Type B pancreatic cell (in vitro differentiated cells): Measurements from ENCODE around the gene ZNF530. TPM values are rescaled to one million over a fixed set of nuclear protein-coding genes. Genes with fewer than 3 reads are reported as not detected.
A peak's percentile ranks its signal among the peaks of the same experiment; 100 is the strongest.

Source experiments
- DNase-seq: peaks from one replicate; pipeline ENCODE4 v3.0.0; 2021; ENCODE audit warnings: mixed read lengths; ENCODE audit not compliant: unreplicated experiment; ENCODE audit errors: extremely low spot score
- H3K27ac Mint-ChIP-seq: 2 replicates; pipeline ENCODE4 v1.8.0; 2021; ENCODE audit warnings: mild to moderate bottlenecking, mixed read lengths
- H3K27me3 Mint-ChIP-seq: 2 replicates; pipeline ENCODE4 v1.8.0; 2021; ENCODE audit warnings: mixed read lengths
- H3K36me3 Mint-ChIP-seq: 2 replicates; pipeline ENCODE4 v1.8.0; 2021; ENCODE audit warnings: mixed read lengths
- H3K4me1 Mint-ChIP-seq: one replicate; pipeline ENCODE4 v1.8.0; 2021; ENCODE audit warnings: mixed read lengths; ENCODE audit not compliant: unreplicated experiment
- H3K4me3 Mint-ChIP-seq: 2 replicates; pipeline ENCODE4 v1.8.0; 2021; ENCODE audit warnings: mild to moderate bottlenecking, mixed read lengths
- H3K9me3 Mint-ChIP-seq: 2 replicates; pipeline ENCODE4 v1.8.0; 2021; ENCODE audit warnings: mixed read lengths
- CTCF ChIP-seq: fragments of 200-600 bp; sonication (generic); conservative IDR thresholded peaks from 2 replicates; pipeline ENCODE4 v1.5.0; 2021; ENCODE audit warnings: antibody characterized with exemption, mild to moderate bottlenecking
- total RNA-seq: library from RNA; stranded (reverse); gene quantifications from 2 replicates; pipeline ENCODE4 v1.2.1, GENCODE V29; 2021; ENCODE audit warnings: low replicate concordance

Gene ZNF530
- total RNA-seq, 1 donor from 2014 or later, result 4.9 TPM

- Mint-ChIP-seq H3K4me3 (no peak overlapping the region), H3K4me1 (peaks cover 6% of the 10 kb centered on the region), H3K27me3 (peaks cover 4% of the 10 kb centered on the region), H3K36me3 (peaks cover 82% of the 10 kb centered on the region), H3K9me3 (peaks cover 45% of the 10 kb centered on the region), H3K27ac (no peak overlapping the region)
- TF ChIP-seq CTCF, result no peak
- DNase-seq, result no peak
Measured at GRCh38 chr19:57587529-57587928, 12.2 kb upstream of the ZNF530 start.

GRCh38 chr19:57599377-57599760 is 316 bp upstream of the ZNF530 start:
- H3K9me3 Mint-ChIP-seq, result peaks cover 32% of the 10 kb centered on the region
- peaks cover 36% of the 10 kb centered on the region for H3K36me3 Mint-ChIP-seq
- TF ChIP-seq CTCF, result no peak
- peak overlapping the region; percentile 54 for H3K27ac Mint-ChIP-seq
- H3K27me3 Mint-ChIP-seq, result no peaks in the 10 kb centered on the region
- peaks cover 4% of the 10 kb centered on the region for H3K4me1 Mint-ChIP-seq
- DNase-seq, result no peak
- peak overlapping the region; percentile 89 for H3K4me3 Mint-ChIP-seq

- Mint-ChIP-seq H3K27ac (no peak overlapping the region), H3K4me1 (no peaks in the 10 kb centered on the region), H3K27me3 (no peaks in the 10 kb centered on the region), H3K4me3 (no peak overlapping the region), H3K36me3 (peaks cover 59% of the 10 kb centered on the region), H3K9me3 (peaks cover 27% of the 10 kb centered on the region)
- no peak for TF ChIP-seq CTCF
- DNase-seq, result no peak
Measured at GRCh38 chr19:57606931-57607330, 7.2 kb downstream of the ZNF530 start.

GRCh38 chr19:57611113-57611512 is 11.4 kb downstream of the ZNF530 start:
- peaks cover 41% of the 10 kb centered on the region for H3K36me3 Mint-ChIP-seq
- peaks cover 8% of the 10 kb centered on the region for H3K4me1 Mint-ChIP-seq
- no peak overlapping the region for H3K4me3 Mint-ChIP-seq
- TF ChIP-seq CTCF, result no peak
- no peak for DNase-seq
- H3K27ac Mint-ChIP-seq, result no peak overlapping the region
- peaks cover 15% of the 10 kb centered on the region for H3K9me3 Mint-ChIP-seq
- no peaks in the 10 kb centered on the region for H3K27me3 Mint-ChIP-seq

GRCh38 chr19:57613941-57614743 is 14.5 kb downstream of the ZNF530 start, which contains the start of gene ZNF134:
Gene ZNF134, plus strand, starts transcription at chr19:57614242. Its CDS starts 5,227 bp downstream, at chr19:57619469.
- peak; percentile 94 for DNase-seq
- H3K27me3 Mint-ChIP-seq, result no peaks in the 10 kb centered on the region
- peak within 1 kb of the TSS; percentile 93 for H3K4me3 Mint-ChIP-seq
- peak; percentile 20 for TF ChIP-seq CTCF
- H3K36me3 Mint-ChIP-seq, result peaks cover 50% of the 10 kb centered on the region
- peaks cover 8% of the 10 kb centered on the region for H3K4me1 Mint-ChIP-seq
- H3K27ac Mint-ChIP-seq, result peak within 1 kb of the TSS; percentile 75
- H3K9me3 Mint-ChIP-seq, result peaks cover 32% of the 10 kb centered on the region
